GM12875 (cell line): ENCODE results near the gene EVI5L.
"Not testable (repeated sequence)": the region's sequence is repeated elsewhere in the genome, so short reads cannot be mapped to it uniquely, and the experiment has no call there.

Experiments used
- H3K4me3 ChIP-seq: one replicate; pipeline ENCODE4 v1.5.1; 2011; ENCODE audit warnings: low read depth, low read length, control low read depth
- TF ChIP-seq, protein P1 (sequence below): IDR thresholded peaks from 2 replicates; pipeline ENCODE4 v1.5.1; 2011; ENCODE audit warnings: low read depth, mild to moderate bottlenecking, control low read depth, inconsistent platforms, low read length, moderate library complexity, borderline replicate concordance; ENCODE audit not compliant: insufficient read depth

Gene EVI5L

DNA sequence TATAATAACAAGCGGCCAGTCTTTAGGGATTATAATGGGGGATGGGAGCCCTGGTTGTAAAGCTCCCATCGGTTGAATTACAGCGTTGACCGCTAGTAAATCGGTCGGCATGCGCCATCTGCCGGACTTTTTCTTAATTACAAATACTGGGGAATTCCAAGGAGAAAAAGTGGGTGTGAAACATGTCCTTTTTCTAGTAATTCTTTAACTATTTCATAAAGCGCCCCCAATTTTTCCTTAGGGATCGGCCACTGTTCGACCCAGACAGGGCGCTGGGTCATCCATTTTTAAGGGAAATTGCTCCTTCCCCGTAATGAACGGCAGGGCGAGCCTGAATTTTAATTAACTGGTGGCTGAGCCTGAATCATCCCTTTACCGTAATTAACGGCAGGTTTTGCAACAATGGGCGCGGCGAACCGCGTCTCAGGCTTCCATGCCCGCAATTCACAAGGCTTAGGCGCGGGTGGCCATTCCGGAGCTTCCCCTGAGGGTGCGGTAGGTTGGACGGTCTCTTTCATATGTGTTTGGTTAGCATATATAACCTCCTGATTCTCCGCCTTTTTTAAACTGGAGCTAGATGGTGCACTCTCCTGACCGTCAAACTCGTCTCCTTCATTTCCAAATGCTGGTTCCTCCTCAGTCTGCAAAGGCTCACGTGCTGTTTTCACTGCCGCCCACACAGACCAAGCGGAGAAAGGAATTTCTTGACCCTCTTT lies 30.2 kb upstream of the EVI5L start:
- TF ChIP-seq, protein P1, sequence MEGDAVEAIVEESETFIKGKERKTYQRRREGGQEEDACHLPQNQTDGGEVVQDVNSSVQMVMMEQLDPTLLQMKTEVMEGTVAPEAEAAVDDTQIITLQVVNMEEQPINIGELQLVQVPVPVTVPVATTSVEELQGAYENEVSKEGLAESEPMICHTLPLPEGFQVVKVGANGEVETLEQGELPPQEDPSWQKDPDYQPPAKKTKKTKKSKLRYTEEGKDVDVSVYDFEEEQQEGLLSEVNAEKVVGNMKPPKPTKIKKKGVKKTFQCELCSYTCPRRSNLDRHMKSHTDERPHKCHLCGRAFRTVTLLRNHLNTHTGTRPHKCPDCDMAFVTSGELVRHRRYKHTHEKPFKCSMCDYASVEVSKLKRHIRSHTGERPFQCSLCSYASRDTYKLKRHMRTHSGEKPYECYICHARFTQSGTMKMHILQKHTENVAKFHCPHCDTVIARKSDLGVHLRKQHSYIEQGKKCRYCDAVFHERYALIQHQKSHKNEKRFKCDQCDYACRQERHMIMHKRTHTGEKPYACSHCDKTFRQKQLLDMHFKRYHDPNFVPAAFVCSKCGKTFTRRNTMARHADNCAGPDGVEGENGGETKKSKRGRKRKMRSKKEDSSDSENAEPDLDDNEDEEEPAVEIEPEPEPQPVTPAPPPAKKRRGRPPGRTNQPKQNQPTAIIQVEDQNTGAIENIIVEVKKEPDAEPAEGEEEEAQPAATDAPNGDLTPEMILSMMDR: no peak
- H3K4me3 ChIP-seq: peak overlapping the region; percentile 36

DNA sequence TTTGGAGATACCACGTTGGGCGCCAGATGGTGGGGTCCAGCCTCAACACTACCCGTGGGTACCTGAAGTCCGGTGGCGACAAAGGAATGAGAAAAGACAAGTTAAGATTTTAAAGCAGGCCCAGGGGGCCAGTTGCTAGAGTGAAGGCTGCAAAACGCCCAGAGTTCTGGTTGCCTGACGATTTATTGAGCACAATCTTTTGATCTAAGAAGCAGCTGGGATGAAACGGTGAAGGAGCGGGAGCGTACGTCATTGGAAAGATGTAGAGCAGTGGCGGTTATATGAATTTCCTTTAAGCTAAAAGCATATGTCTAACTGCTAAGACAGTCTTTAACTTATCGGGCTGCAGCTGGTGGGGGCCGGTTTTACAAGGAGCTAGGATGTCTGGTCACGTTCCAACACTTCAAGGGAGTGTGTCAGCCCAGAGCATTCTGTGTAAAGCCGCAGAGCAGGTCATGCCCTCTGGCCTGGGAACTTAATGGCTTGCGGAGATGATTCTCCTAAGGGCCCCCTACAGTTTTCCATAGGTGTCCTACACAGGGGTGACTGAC lies 28.9 kb upstream of the EVI5L start:
- TF ChIP-seq, protein P1: no peak
- no peak overlapping the region for H3K4me3 ChIP-seq

- no peak overlapping the region for H3K4me3 ChIP-seq
- TF ChIP-seq, protein P1: no peak
These were observed 23.8 kb upstream of the EVI5L start for GRCh38 chr19:7806234-7806633.

DNA sequence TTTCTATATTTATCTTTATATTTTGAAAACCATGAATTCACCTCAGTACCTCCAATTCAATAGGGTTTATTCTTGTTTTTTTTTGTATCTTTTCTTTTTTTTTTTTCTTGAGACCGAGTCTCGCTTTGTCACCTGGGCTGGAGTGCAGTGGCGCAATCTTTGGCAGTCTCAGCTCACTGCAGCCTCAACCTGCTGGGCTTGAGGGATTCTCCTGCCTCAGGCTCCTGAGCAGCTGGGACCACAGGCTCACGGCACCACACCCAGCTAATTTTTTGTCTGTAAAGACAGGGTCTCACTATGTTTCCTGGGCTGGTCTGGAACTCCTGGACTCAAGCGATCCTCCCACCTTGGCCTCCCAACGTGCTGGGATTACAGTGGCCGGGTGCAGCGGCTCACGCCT lies 23.1 kb upstream of the EVI5L start:
- no peak overlapping the region for H3K4me3 ChIP-seq
- TF ChIP-seq, protein P1: no peak

GRCh38 chr19:7808108-7808507 lies 21.9 kb upstream of the EVI5L start:
- TF ChIP-seq, protein P1: no peak
- H3K4me3 ChIP-seq: no peak overlapping the region

- no peak overlapping the region for H3K4me3 ChIP-seq
- TF ChIP-seq, protein P1: no peak
These were observed 18.0 kb upstream of the EVI5L start for GRCh38 chr19:7811989-7812388.

DNA sequence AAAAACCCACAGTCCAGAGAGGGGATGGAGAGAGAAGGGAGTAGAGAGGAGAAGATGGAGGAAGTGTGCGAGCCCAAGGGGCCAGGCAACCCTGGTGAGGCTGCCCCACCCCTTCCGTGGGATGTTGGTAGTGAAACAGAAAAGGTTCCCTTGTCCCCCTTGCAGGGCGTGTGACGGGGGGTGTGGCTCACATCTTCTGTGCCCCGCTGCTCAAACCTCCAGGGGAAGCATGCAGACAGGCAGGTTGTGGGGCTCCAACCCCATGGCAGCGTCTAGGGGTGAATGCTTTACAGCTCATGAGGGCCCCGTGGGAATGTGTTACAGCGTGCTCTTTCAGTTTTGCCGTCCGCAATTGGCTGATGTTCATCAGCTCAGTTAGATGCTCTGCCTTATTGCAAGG lies 14.7 kb upstream of the EVI5L start:
- TF ChIP-seq, protein P1: no peak
- no peak overlapping the region for H3K4me3 ChIP-seq

DNA sequence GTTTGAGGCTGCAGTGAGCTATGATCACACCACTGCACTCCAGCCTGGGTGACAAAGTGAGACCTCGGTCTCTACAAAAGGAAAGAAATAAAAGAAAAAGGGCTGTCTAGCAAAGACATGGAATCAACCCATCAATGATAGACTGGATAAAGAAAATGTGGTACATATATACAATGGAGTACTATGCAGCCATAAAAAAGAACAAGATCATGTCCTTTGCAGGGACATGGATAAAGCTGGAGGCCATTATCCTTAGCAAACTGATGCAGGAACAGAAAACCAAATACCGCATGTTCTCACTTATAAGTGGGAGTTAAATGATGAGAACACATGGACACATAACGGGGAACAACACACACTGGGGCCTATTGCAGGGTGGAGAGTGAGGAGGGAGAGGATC lies 14.0 kb upstream of the EVI5L start:
- not testable (repeated sequence) for H3K4me3 ChIP-seq
